ENCODE results near the gene CPA5.

Gene CPA5

GRCh38 chr7:130409067-130409711 is 64.6 kb downstream of the CPA5 start:
- H3K4me3 ChIP-seq (ENCODE audit: low read depth, low read length), result no peak overlapping the region
- DNase-seq (ENCODE audit: low read depth), result no peak
- TF ChIP-seq CTCF (IDR thresholded peaks at IDR 0.05; ENCODE audit: low read depth, low read length, missing control alignments), result no peak

- no peak for DNase-seq (ENCODE audit: low read depth)
- no peak for TF ChIP-seq CTCF (IDR thresholded peaks at IDR 0.05; ENCODE audit: low read depth, low read length, missing control alignments)
- H3K4me3 ChIP-seq (ENCODE audit: low read depth, low read length), result no peak overlapping the region
These were observed 65.1 kb downstream of the CPA5 start for GRCh38 chr7:130409712-130410072.

GRCh38 chr7:130410868-130411541 is 66.4 kb downstream of the CPA5 start:
- no peak overlapping the region for H3K4me3 ChIP-seq (ENCODE audit: low read depth, low read length)
- DNase-seq (ENCODE audit: low read depth), result no peak
- TF ChIP-seq CTCF (IDR thresholded peaks at IDR 0.05; ENCODE audit: low read depth, low read length, missing control alignments), result no peak

GRCh38 chr7:130413201-130413600 is 68.6 kb downstream of the CPA5 start:
- no peak for TF ChIP-seq CTCF (IDR thresholded peaks at IDR 0.05; ENCODE audit: low read depth, low read length, missing control alignments)
- H3K4me3 ChIP-seq (ENCODE audit: low read depth, low read length), result no peak overlapping the region
- DNase-seq (ENCODE audit: low read depth), result no peak

- no peak for DNase-seq (ENCODE audit: low read depth)
- no peak overlapping the region for H3K4me3 ChIP-seq (ENCODE audit: low read depth, low read length)
- no peak for TF ChIP-seq CTCF (IDR thresholded peaks at IDR 0.05; ENCODE audit: low read depth, low read length, missing control alignments)
These were observed 70.4 kb downstream of the CPA5 start for GRCh38 chr7:130415006-130415405.

- no peak for DNase-seq (ENCODE audit: low read depth)
- no peak for TF ChIP-seq CTCF (IDR thresholded peaks at IDR 0.05; ENCODE audit: low read depth, low read length, missing control alignments)
- no peak overlapping the region for H3K4me3 ChIP-seq (ENCODE audit: low read depth, low read length)
These were observed 72.6 kb downstream of the CPA5 start for GRCh38 chr7:130417213-130417612.

GRCh38 chr7:130418306-130418705 is 73.7 kb downstream of the CPA5 start:
- TF ChIP-seq CTCF (IDR thresholded peaks at IDR 0.05; ENCODE audit: low read depth, low read length, missing control alignments), result no peak
- no peak for DNase-seq (ENCODE audit: low read depth)
- H3K4me3 ChIP-seq (ENCODE audit: low read depth, low read length), result no peak overlapping the region

Data from GM12864 (cell line).